Activated CD8-positive, alpha-beta memory T cell treated with anti-CD3 and anti-CD28 coated beads for 48 hours (primary cell): ENCODE measurements around the gene TGM4.

Source experiments
- DNase-seq, 3 experiments: peaks; one replicate each; pipeline ENCODE4 v3.0.0-alpha.2; 2020; ENCODE audit warnings: low read depth in 2 of 3, low spot score in 2 of 3

TGM4 gene

DNA sequence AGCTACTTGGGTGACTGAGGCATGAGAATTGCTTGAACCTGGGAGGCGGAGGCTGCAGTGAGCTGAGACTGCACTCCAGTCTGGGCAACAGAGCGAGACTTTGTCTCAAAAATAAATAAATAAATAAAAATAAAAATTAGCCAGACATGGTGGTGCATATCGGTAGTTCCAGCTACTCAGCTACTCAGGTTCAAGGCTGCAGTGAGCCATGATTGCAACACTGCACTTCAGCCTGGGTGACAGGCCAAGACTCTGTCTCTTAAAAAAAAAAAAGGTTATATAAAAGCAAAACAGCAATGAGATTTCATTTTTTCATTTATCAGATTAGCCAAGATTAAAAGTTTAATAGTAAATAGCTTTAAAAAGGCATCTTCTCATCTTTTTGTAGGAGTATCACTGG is 2.9 kb downstream of the TGM4 start:
- no peak for DNase-seq

DNA sequence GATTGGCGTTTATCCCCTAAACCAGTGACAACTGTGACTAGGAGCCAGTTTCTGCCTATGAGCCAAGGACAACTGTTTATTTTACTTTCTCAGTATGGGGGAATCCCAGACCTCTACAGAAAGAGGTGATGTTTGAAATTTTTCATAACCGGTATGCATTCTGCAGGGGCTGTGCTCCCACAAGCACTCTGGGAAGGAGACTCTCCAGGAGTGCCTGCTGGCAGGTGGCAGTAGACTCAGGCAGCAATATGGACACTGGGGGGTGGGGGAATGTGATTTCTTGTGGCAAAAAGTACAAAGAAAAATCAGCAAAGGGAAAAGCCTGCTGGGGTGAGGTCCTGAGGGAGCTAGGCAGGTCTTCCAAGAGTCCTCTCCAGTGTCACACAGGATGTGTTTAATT is 5.9 kb downstream of the TGM4 start:
- no peak for DNase-seq

DNA sequence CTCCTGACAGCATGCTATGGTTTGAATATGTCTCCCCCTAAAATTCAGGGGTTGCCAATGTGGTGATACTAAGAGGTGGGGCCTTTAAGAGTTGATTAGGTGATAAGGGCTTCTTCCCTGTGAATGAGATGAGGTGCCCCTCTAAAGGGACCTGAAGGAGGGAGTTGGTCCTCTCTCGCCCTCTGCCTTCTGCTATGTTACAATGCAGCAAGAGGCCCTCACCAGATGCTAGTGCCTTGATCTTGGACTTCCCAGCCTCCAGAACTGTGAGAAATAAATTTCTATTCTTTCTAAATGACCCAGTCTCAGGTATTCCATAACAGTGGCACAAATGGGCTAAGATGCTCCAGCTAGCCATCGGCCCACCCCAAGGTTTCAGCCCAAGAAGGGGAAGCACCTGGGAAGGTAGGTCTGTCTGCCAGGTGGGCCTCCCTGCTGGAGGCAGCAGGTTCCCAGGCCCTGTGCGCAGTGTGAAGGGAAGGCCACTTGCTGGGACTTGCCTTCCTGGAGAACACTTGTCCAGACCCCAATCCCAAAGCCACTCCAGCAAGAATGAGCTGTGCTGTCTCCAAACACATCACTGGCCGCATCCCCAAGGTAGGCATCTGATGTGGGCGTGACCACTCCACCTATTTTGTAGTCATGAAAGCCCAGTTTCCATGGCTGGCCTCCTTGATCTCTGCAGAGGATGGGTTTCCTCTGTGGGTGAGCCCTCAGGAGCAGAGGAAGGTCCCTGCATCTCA is 9.0 kb downstream of the TGM4 start:
- DNase-seq = no peak

DNA sequence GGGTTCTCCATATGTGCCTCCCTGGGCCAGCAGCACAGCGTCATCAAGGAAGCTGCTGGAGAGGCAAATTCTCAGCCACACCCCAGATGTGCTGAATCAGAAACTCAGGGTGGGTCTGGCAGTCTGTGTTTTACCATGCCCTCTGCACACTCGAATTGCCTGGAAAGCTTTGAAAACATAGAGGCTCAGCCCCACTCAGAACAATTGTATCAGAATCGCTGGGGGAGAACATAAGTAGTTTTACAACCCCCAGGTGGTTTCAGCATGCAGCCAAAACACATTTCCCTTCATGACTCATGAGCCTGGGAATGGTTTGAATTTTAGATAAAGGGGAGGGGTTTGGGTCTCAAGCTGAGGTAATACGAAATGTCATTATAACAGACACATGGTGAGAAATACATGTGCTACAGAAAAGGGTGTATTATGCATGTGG is 9.6 kb downstream of the TGM4 start:
- DNase-seq = no peak

DNA sequence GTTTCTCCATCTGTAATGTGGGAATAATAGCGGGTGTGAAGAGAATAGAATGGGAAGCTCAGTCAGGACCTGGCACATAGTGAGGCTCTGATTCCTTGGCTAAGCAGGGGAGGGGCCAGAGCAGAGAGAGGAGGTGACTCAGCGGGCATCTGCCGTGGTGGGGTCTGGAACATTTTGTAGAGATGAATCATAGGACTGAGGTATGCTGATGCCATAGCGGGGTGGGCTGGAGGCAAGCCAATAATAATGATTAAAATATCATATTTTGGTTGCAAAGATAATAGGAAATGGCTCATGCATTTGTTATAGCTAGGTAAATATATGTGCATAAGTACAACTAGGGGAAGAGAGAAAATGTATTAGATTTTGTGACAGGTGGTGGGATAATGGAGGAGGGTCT is 11.2 kb downstream of the TGM4 start:
- no peak for DNase-seq

DNA sequence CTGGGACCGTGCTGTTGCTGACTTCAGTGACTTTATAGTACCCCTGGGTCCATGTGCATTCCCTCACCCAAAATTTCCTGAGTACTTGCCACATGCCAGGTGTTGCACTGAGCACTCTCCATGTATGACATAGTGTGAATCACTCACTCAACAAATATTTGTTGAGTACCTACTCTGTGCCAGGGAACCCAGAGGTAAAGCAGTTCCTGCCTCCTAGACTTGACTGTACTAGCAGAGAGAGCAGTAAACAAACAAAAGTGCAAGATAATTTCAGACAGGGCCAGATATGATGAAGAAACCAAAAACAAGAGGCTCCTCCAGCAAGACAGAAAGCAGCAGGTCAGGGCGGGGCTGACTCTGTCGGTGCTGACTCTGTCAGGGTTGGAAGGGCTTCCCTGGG is 12.2 kb downstream of the TGM4 start:
- DNase-seq = no peak

DNA sequence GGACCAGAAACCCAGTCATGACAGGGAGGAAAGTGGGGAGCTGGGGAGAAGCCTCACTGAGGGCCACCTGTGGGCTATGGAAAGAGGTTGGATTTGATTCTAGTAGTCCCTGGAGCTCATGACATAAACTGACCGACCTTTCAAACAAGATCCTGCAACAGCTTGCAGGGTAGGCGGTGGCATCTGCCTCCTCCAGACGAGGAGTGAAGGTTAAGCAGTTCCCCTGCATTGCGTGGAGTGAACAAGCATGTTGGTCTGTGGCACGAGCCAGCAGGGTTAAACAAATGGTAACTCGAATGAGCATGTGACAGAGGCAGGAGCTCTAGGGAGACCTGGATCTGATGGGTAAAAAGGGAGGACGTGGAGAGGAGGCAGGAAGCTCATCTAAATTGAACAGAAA is 12.7 kb downstream of the TGM4 start:
- DNase-seq = no peak

DNA sequence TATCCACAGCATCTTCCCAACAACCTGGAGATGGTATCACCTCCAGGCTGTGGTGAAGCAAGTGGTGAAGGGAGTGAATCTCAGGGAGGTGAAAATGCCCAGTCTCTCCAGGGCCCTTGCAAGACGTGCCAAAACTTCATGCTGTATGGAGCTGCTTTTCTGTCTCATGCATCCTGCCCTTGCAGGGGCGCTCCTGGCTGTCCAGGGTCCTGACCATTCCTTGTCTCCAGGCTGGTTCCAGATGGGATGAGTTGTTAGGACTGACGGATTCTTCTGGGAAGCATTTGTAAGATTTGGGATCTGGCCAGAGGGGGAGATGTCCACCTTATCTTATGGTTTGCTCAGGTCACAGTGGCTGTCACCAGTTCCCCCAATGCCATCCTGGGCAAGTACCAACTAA is 15.8 kb downstream of the TGM4 start:
- DNase-seq = no peak

DNA sequence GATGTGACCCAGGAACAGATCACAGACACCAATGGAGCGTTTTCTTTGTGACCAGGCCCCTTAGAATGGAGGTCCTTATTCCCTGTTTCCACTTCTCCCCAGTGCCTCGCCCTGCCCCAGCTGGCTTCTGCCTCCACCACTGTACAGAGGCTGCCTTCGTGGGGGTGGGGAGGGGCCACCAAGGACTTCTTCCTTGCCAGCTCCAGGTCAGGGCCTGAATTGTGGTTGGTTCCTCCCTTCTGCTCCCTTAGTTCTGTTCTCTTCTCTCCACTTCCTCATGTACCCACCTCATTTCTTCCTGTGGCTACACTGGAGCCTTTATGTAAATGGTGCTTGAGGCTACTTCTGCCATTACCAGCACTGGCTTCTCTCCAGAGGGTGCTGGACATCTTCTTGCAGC is 16.4 kb downstream of the TGM4 start:
- no peak for DNase-seq

DNA sequence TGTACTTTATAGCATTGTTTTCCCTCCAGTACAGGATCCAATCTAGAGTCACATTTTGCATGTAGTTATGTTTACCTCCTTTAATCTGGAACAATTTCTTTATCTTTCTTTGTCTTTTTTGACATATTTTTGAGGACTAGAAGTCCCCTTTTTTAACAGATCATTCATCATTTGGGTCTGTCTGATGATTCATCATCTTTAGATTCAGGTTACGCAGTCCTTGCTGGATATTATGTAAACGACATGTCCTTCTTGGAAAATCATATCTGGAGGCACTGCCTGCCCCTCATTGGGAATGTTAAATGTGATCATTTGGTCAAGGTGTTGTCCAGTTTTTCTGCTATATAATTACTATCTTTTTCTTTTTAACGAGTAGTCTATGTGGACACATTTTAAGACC is 18.3 kb downstream of the TGM4 start:
- no peak for DNase-seq

DNA sequence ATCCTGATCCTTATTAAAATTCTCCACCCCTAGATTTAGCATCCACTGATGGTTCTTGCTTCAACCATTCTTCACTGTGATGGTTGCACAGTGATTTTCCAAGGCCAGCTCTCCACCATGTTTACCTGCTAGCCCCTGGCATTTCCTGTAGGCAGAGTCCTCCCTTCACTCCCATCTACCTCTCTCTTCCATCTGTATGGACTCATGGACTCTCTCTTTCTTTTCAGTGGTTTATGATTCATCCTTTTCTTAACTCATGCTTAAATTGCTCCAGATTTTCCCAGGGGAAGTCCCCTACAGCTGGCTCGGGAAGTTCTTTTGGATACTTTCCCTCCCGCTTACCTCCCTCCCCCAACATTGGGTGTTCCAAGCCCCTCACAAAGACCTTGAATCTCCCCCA is 18.7 kb downstream of the TGM4 start:
- no peak for DNase-seq

DNA sequence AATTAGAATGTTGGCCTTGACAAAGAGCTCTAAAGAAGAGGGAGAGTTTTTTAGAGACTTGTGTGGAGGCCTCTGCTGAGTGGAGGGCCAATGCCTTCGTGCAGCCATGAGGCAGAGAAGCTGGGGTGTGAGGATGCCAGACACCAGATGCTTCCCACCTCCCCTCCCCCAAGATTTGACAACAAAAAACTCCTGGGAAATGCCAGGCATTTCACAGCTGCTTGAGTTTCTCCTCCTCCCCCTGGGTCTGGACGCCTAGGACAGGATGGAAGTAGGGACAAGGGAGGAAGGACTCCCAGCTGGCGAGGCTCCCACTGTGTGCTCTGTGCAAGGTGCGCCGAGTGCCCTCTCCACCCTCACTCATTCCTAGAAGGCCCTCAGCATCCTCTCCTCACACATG is 20.1 kb downstream of the TGM4 start:
- DNase-seq = no peak

DNA sequence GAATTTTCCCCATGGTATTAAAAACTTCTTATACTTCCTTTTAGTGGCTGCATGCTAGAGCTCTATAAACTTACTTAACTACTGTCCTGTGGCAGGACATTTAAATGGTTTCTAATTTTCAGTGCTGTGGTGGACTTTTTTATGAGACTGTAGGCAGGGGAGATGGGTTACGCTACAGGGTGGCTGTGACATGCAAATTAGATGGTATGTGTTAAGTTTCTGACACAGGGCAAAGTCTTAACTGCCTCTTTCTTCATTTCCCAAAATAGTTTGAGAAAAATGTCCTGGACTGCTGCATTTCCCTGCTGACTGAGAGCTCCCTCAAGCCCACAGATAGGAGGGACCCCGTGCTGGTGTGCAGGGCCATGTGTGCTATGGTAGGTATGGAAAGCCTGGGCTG is 22.0 kb downstream of the TGM4 start:
- DNase-seq = no peak

DNA sequence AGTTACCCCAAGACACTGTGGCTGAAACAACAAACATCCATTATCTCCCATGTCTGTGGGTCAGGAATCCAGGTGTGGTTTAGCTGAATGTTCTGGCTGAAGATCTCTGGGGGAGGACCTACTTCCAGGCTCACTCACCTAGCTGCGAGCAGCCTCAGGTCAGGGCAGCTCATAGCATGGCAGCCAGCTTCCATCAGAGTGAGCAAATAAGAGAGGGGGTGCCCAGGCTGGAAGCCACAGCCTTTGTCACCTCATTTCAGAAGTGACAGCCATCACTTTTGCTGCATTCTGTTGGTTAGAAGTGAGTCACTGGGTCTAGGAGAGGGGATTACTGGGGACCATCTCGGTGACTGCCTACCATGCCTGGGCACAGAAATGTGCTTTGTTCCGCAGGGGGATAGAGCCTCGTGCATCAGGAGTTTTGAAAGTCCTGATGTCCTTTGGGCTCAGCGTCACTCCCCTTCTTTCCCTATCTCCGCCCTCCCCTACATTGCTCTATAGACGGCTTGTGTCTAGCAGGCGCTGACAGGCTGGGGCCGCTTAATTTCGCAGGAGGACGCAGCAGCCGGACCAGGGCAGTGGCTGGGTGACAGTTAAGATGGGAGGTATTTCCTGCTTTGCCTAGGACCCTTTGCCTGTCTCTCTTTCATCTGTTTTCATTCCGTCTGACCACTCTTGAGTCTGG is 25.4 kb downstream of the TGM4 start:
- DNase-seq = no peak

DNA sequence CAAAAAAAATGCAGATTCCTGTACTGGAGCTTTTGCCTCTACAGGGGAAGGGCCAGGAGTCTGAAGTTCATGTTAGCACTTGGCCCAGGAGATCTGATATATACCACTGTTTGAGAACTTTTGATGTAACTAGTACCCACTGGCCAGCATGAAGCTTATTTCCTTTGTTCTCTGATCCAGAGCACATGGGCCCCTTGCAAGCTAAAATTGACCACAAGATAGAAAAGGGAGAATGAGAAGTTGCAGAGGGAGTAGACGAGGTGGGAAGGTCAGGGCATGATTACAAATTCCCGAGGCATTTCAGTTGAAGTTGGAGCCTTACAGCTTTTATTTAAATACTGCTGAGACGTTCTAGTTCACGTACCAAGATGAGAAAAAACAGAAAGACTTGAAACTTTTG is 28.2 kb downstream of the TGM4 start:
- no peak for DNase-seq

DNA sequence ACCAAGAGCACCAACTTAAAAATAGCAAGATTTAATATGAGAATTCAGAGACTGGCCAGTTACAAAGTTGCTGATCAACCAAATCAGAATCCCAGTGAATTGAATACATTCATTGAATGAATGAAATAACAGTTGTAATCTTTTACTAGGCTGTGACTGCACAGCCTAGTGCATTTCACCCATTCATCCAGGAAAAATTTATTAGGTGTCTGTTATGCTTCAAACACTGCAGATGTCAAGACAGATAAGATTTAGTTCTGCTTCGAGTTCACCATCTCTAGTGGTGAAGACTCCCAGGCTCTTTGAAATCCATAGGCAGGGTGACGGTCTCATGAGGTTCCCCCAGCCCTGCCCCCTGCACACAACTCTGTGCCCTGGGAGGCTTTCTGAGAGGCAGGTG is 28.9 kb downstream of the TGM4 start:
- DNase-seq = no peak

DNA sequence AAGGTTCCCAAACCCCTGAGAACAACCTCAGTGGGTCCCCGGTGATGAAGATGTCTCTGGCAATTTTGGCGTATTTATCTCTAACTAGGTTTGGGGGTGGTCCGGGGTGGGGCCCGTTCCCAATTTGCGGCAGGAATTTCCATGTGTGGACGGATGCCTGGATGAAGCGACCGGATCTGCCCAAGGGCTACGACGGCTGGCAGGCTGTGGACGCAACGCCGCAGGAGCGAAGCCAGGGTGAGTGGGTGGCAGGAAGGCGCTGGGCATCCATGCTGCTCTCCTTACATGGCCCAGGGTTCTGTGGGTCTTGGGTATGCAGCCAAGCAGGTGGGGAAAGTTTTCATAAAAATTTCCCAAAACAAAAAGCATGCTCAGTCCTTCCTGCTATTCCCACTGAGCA is 29.3 kb downstream of the TGM4 start:
- no peak for DNase-seq

DNA sequence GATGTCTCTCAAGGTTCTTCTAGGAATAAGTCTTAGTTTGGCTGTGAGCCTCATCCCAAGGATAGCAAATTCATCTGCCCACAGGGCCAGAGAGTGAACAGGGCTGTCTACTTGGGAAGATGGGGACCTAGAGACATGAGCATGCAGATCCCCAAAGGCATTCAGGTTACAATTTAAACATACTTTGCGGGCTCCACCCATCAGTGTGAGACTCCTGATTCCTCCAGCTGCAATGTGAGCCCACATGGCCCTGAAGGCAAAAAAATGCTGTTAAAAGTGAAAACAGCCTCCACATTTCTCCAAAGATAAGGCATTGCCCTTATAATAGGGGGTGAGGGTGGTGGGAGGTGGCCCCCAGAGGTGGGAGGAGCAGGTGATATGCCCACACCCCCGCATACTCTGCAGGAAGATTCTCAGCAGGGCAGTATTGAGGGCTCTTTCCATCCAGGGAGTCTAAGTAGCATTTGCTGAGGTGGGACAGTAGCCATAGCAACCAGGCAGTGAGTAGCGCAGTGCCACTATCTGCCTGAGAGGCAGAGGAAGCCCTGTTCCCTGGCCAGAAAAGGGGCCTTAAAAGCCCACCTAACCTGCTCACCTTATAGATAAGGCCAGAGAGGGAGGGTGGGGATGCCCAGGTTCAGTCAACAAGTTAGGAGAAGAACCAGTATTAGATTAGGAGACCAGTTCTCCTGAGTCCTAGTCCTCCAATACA is 31.2 kb downstream of the TGM4 start:
- DNase-seq = no peak

DNA sequence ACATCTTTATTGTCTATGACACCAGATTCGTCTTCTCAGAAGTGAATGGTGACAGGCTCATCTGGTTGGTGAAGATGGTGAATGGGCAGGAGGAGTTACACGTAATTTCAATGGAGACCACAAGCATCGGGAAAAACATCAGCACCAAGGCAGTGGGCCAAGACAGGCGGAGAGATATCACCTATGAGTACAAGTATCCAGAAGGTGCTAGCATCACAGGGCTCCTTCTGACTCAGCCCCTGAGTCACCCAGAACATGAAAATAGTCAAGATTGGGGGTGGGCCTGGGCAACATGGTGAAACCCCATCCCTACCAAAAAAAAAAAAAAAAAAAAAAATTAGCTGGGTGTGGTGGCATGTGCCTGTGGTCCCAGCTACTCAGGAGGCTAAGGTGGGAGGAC is 32.6 kb downstream of the TGM4 start:
- no peak for DNase-seq

DNA sequence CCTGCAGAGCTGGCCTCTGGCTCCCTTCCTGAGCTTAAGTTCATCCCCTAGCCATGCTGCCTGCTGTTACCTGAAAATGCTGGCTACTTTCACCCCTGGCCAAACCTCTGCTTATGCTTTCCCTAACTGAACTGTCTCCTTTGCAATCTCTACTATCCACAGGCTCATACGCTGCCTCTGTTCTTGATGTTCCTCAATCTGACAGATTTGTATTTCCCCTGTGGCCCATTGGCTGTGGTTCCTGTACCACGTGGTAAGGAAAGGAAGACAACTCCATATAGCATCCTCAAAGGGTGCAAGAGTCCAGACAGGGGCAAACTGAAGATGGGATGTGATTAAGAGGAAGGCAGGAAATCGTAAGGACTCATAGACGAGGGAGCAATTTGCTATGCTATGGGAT is 33.2 kb downstream of the TGM4 start:
- DNase-seq = no peak

DNA sequence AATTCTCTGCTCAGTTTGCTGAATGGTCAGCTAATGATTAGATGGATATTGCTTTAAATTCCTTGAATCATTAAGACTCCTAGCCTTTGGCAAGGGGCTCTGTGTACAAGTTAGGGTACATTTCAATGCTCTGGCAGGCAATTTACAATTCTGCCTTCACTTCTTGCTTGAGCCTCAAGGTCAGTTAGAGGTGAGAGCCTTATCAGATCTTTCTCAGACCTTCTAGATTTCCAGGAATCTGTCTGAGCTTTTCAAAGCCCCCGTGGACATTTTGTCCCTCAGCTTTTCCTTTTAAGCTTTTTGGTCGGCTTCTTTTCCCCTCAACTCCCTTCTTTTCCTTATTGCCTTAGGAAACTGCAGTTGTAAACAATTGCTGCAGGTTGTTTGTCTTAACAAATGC is 34.7 kb downstream of the TGM4 start:
- DNase-seq = no peak

DNA sequence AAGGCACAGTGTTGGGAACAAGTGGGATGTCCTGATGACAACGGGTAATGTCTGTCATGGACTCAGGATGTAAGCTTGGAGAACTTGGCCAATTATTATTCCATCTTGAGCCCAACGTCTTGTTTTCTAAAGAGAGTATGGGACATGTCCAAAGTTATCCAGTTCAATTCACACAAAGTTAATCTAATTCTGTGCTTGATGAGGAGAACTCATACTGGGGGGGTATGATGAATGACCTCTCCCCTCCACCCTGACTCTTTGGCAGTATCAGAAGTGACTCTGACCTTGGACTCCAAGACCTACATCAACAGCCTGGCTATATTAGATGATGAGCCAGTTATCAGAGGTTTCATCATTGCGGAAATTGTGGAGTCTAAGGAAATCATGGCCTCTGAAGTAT is 36.3 kb downstream of the TGM4 start:
- DNase-seq = no peak
